22Rv1 (cell line): ENCODE data around the gene BANF1.

ENCODE experiments used
- ZFX ChIP-seq: fragments of 450-650 bp; IDR thresholded peaks from 2 replicates; pipeline ENCODE4 v1.6.1; 2017; ENCODE audit warnings: antibody characterized with exemption, borderline replicate concordance
- TF ChIP-seq, protein P1 (sequence below): fragments of 450-650 bp; IDR thresholded peaks from 2 replicates; pipeline ENCODE4 v1.5.1; 2017; ENCODE audit warnings: mild to moderate bottlenecking

DNA sequence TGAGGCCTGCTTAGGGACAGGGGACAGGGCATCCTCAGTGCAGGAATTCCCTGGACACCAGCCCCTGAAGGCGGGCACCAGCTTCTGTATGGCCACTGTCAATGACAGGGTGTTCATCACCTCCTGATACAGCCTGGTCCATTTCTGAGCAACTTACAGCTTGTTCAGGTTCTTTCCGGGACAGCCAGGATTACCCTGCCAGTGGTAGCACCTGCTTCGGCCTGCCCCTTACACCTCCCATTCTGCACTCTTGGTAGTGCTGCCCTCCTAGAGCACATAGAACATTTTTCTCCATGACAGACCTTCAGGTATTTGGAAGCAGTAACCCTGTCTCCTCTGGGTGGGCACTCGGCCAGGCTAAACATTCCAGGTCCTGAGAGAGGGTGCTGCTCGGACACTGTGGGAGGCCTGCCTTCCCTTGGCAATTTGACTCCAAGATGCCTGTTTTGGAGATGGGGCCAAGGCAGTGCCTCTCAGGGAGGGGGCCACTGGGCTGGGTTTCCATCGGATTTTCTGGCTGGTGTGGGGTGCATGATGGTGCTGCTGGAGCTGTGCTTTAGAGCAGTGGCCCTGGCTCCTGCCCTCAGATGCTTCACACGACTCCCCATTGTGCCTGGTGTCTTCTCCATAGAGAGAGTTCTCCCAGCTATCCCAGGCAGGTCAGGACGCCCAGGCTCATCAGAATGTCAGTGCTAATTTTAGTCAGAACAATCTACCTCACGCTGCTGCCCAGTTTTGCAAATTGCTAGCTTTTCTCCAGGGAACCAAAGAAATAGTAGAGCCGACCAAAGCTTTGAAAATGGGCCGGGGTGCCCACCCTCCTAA lies 45.5 kb downstream of the BANF1 start:
- TF ChIP-seq, protein P1, sequence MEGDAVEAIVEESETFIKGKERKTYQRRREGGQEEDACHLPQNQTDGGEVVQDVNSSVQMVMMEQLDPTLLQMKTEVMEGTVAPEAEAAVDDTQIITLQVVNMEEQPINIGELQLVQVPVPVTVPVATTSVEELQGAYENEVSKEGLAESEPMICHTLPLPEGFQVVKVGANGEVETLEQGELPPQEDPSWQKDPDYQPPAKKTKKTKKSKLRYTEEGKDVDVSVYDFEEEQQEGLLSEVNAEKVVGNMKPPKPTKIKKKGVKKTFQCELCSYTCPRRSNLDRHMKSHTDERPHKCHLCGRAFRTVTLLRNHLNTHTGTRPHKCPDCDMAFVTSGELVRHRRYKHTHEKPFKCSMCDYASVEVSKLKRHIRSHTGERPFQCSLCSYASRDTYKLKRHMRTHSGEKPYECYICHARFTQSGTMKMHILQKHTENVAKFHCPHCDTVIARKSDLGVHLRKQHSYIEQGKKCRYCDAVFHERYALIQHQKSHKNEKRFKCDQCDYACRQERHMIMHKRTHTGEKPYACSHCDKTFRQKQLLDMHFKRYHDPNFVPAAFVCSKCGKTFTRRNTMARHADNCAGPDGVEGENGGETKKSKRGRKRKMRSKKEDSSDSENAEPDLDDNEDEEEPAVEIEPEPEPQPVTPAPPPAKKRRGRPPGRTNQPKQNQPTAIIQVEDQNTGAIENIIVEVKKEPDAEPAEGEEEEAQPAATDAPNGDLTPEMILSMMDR: no peak
- no peak for TF ChIP-seq ZFX
